Measurements from ENCODE around the gene PAPOLG. TPM values are rescaled to one million over a fixed set of nuclear protein-coding genes. Genes with fewer than 3 reads are reported as not detected.

The PAPOLG gene
- total and polyA plus RNA-seq, 4 experiments from 2014 or later: 9.4 to 40.3 (median 28.8) TPM

GRCh38 chr2:60742419-60742818 lies 13.6 kb upstream of the PAPOLG start:
- no peaks in the 10 kb centered on the region for H3K27me3 ChIP-seq (ENCODE audit: insufficient read depth, low read length)
- H3K4me1 ChIP-seq (ENCODE audit: insufficient read depth, low read length): peaks cover 12% of the 10 kb centered on the region
- POLR2A ChIA-PET (ENCODE audit: partially characterized antibody): no interaction called here
- CTCF ChIA-PET (ENCODE audit: partially characterized antibody): interaction anchor here (0.9 kb wide), 1 partner anchor 13 kb away, joined by 3 read pairs; the partner anchor contains the start of gene PAPOLG
- no peaks in the 10 kb centered on the region for H3K9me3 ChIP-seq (ENCODE audit: control insufficient read depth in 1 of 2, low read length in 2 of 2)
- no peaks in the 10 kb centered on the region for H3K36me3 ChIP-seq (ENCODE audit: insufficient read depth, low read length)
- Mint-ChIP-seq H3K27ac (no peak overlapping the region), H3K36me3 (peaks cover 0 to 7% of the 10 kb centered on the region in 2 donors), H3K4me1 (peaks cover 7 to 23% (median 13%) of the 10 kb centered on the region in 4 donors), H3K9me3 (peaks cover 0 to 4% (median 0%) of the 10 kb centered on the region in 8 donors), H3K4me3 (no peak overlapping the region), H3K27me3 (peaks cover 12 to 13% of the 10 kb centered on the region in 2 donors)
- H3K4me3 ChIP-seq (ENCODE audit: low read length in 2 of 2): no peak overlapping the region
- no peak overlapping the region for H3K27ac ChIP-seq (ENCODE audit: low read depth, low read length)
- intact Hi-C loops (cut with micrococcal nuclease): no loop called here
- no peak for DNase-seq

GRCh38 chr2:60745330-60745729 lies 10.7 kb upstream of the PAPOLG start:
- ChIA-PET POLR2A (ENCODE audit: partially characterized antibody) (interaction anchor here (1.5 kb wide), 1 partner anchor 11 kb away, joined by 5 read pairs; the partner anchor contains the start of gene PAPOLG), CTCF (ENCODE audit: partially characterized antibody) (interaction anchor here (1.0 kb wide), 1 partner anchor 38 kb away, joined by 3 read pairs; no protein-coding TSS in a partner anchor)
- Mint-ChIP-seq H3K4me3 (peak overlapping the region in 1 of 8 donors; percentile 43), H3K27ac (no peak overlapping the region), H3K9me3 (no peaks in the 10 kb centered on the region), H3K36me3 (no peaks in the 10 kb centered on the region), H3K4me1 (peaks cover 7 to 23% (median 13%) of the 10 kb centered on the region in 4 donors), H3K27me3 (peaks cover 0 to 7% of the 10 kb centered on the region in 2 donors)
- H3K27me3 ChIP-seq (ENCODE audit: insufficient read depth, low read length): no peaks in the 10 kb centered on the region
- intact Hi-C loops (cut with micrococcal nuclease): no loop called here
- DNase-seq: no peak
- no peaks in the 10 kb centered on the region for H3K36me3 ChIP-seq (ENCODE audit: insufficient read depth, low read length)
- H3K9me3 ChIP-seq (ENCODE audit: control insufficient read depth in 1 of 2, low read length in 2 of 2): no peaks in the 10 kb centered on the region
- peaks cover 12% of the 10 kb centered on the region for H3K4me1 ChIP-seq (ENCODE audit: insufficient read depth, low read length)
- H3K27ac ChIP-seq (ENCODE audit: low read depth, low read length): no peak overlapping the region
- no peak overlapping the region for H3K4me3 ChIP-seq (ENCODE audit: low read length in 2 of 2)

- CTCF ChIA-PET (ENCODE audit: partially characterized antibody): interaction anchor here (1.0 kb wide), 1 partner anchor 38 kb away, joined by 3 read pairs; no protein-coding TSS in a partner anchor
- H3K27ac ChIP-seq (ENCODE audit: low read depth, low read length): no peak overlapping the region
- POLR2A ChIA-PET (ENCODE audit: partially characterized antibody): interaction anchor here (0.6 kb wide), 1 partner anchor 10 kb away, joined by 4 read pairs; no protein-coding TSS in a partner anchor
- peak overlapping the region in 2 of 8 donors; percentile 25 to 43 for H3K4me3 Mint-ChIP-seq
- no peaks in the 10 kb centered on the region for H3K36me3 ChIP-seq (ENCODE audit: insufficient read depth, low read length)
- no peak for DNase-seq
- H3K4me1 ChIP-seq (ENCODE audit: insufficient read depth, low read length): peaks cover 12% of the 10 kb centered on the region
- H3K27me3 Mint-ChIP-seq: peaks cover 0 to 7% of the 10 kb centered on the region in 2 donors
- H3K9me3 ChIP-seq (ENCODE audit: control insufficient read depth in 1 of 2, low read length in 2 of 2): no peaks in the 10 kb centered on the region
- H3K4me3 ChIP-seq (ENCODE audit: low read length in 2 of 2): no peak overlapping the region
- H3K4me1 Mint-ChIP-seq: peaks cover 7 to 23% (median 13%) of the 10 kb centered on the region in 4 donors
- H3K27me3 ChIP-seq (ENCODE audit: insufficient read depth, low read length): no peaks in the 10 kb centered on the region
- no peak overlapping the region for H3K27ac Mint-ChIP-seq
- no peaks in the 10 kb centered on the region for H3K36me3 Mint-ChIP-seq
- H3K9me3 Mint-ChIP-seq: no peaks in the 10 kb centered on the region
- intact Hi-C loops (cut with micrococcal nuclease): no loop called here
Measured at GRCh38 chr2:60745761-60746160, 10.3 kb upstream of the PAPOLG start.

GRCh38 chr2:60746318-60746717 lies 9.8 kb upstream of the PAPOLG start:
- H3K4me1 Mint-ChIP-seq: peaks cover 7 to 23% (median 13%) of the 10 kb centered on the region in 4 donors
- ChIA-PET CTCF (ENCODE audit: partially characterized antibody) (no interaction called here), POLR2A (ENCODE audit: partially characterized antibody) (interaction anchor here (0.6 kb wide), 1 partner anchor 9 kb away, joined by 4 read pairs; no protein-coding TSS in a partner anchor)
- H3K36me3 ChIP-seq (ENCODE audit: insufficient read depth, low read length): no peaks in the 10 kb centered on the region
- peaks cover 0 to 8% of the 10 kb centered on the region in 2 donors for H3K27me3 Mint-ChIP-seq
- H3K9me3 ChIP-seq (ENCODE audit: control insufficient read depth in 1 of 2, low read length in 2 of 2): no peaks in the 10 kb centered on the region
- no peak for DNase-seq
- H3K36me3 Mint-ChIP-seq: no peaks in the 10 kb centered on the region
- H3K4me1 ChIP-seq (ENCODE audit: insufficient read depth, low read length): peaks cover 12% of the 10 kb centered on the region
- no peak overlapping the region for H3K4me3 ChIP-seq (ENCODE audit: low read length in 2 of 2)
- peak overlapping the region in 1 of 7 donors; percentile 15 for H3K27ac Mint-ChIP-seq
- no peak overlapping the region for H3K27ac ChIP-seq (ENCODE audit: low read depth, low read length)
- intact Hi-C loops (cut with micrococcal nuclease): no loop called here
- no peaks in the 10 kb centered on the region for H3K27me3 ChIP-seq (ENCODE audit: insufficient read depth, low read length)
- no peaks in the 10 kb centered on the region for H3K9me3 Mint-ChIP-seq
- no peak overlapping the region for H3K4me3 Mint-ChIP-seq

- intact Hi-C loops (cut with micrococcal nuclease): loop anchor here (5.0 kb wide), 2 partner anchors 418 to 1438 kb away; partner anchors contain the start of gene B3GNT2
- H3K27ac ChIP-seq (ENCODE audit: low read depth, low read length): no peak overlapping the region
- Mint-ChIP-seq H3K4me1 (peaks cover 33 to 68% (median 47%) of the 10 kb centered on the region in 4 donors), H3K4me3 (no peak overlapping the region), H3K36me3 (peaks cover 31 to 57% of the 10 kb centered on the region in 2 donors), H3K9me3 (no peaks in the 10 kb centered on the region), H3K27me3 (no peaks in the 10 kb centered on the region), H3K27ac (no peak overlapping the region)
- no peaks in the 10 kb centered on the region for H3K27me3 ChIP-seq (ENCODE audit: insufficient read depth, low read length)
- no peak overlapping the region for H3K4me3 ChIP-seq (ENCODE audit: low read length in 2 of 2)
- ChIA-PET POLR2A (ENCODE audit: partially characterized antibody) (interaction anchor here (1.2 kb wide), 1 partner anchor 123 kb away, joined by 4 read pairs; no protein-coding TSS in a partner anchor), CTCF (ENCODE audit: partially characterized antibody) (interaction anchor here (1.2 to 1.3 kb wide), 3 partner anchors 16 to 52 kb away, joined by 3 to 5 read pairs (median 3); no protein-coding TSS in a partner anchor)
- H3K36me3 ChIP-seq (ENCODE audit: insufficient read depth, low read length): peaks cover 32% of the 10 kb centered on the region
- no peak for DNase-seq
- no peaks in the 10 kb centered on the region for H3K9me3 ChIP-seq (ENCODE audit: control insufficient read depth in 1 of 2, low read length in 2 of 2)
- H3K4me1 ChIP-seq (ENCODE audit: insufficient read depth, low read length): peaks cover 36% of the 10 kb centered on the region
Measured at GRCh38 chr2:60759654-60760053, 3.6 kb downstream of the PAPOLG start.

GRCh38 chr2:60764736-60765534 lies 8.9 kb downstream of the PAPOLG start:
- Mint-ChIP-seq H3K4me3 (no peak overlapping the region), H3K27ac (peak overlapping the region in 2 of 7 donors; percentile 79 to 84)

GRCh38 chr2:60766283-60766682 lies 10.2 kb downstream of the PAPOLG start:
- Histone ChIP-seq H3K4me1 (ENCODE audit: insufficient read depth, low read length) (no peaks in the 10 kb centered on the region), H3K27me3 (ENCODE audit: insufficient read depth, low read length) (no peaks in the 10 kb centered on the region), H3K9me3 (ENCODE audit: control insufficient read depth in 1 of 2, low read length in 2 of 2) (no peaks in the 10 kb centered on the region), H3K4me3 (ENCODE audit: low read length in 2 of 2) (no peak overlapping the region), H3K36me3 (ENCODE audit: insufficient read depth, low read length) (peaks cover 47% of the 10 kb centered on the region), H3K27ac (ENCODE audit: low read depth, low read length) (no peak overlapping the region)
- no peak overlapping the region for H3K4me3 Mint-ChIP-seq
- ChIA-PET CTCF (ENCODE audit: partially characterized antibody) (interaction anchor here (1.2 kb wide), 1 partner anchor 232 kb away, joined by 4 read pairs; no protein-coding TSS in a partner anchor), POLR2A (ENCODE audit: partially characterized antibody) (interaction anchor here (1.5 kb wide), 1 partner anchor 10 kb away, joined by 7 read pairs; the partner anchor contains the start of gene PAPOLG)
- peaks cover 55 to 73% of the 10 kb centered on the region in 2 donors for H3K36me3 Mint-ChIP-seq
- H3K4me1 Mint-ChIP-seq: peaks cover 16 to 38% (median 30%) of the 10 kb centered on the region in 4 donors
- no peaks in the 10 kb centered on the region for H3K9me3 Mint-ChIP-seq
- H3K27me3 Mint-ChIP-seq: no peaks in the 10 kb centered on the region
- intact Hi-C loops (cut with micrococcal nuclease): no loop called here
- DNase-seq: no peak
- H3K27ac Mint-ChIP-seq: peak overlapping the region in 3 of 7 donors; percentile 37 to 61 (median 40)

More at GRCh38 chr2:60764736-60765534, 8.9 kb downstream of the PAPOLG start:
- no peak for DNase-seq
- intact Hi-C loops (cut with micrococcal nuclease): no loop called here
- Histone ChIP-seq H3K4me1 (ENCODE audit: insufficient read depth, low read length) (no peaks in the 10 kb centered on the region), H3K9me3 (ENCODE audit: control insufficient read depth in 1 of 2, low read length in 2 of 2) (no peaks in the 10 kb centered on the region), H3K4me3 (ENCODE audit: low read length in 2 of 2) (no peak overlapping the region), H3K36me3 (ENCODE audit: insufficient read depth, low read length) (peaks cover 56% of the 10 kb centered on the region), H3K27me3 (ENCODE audit: insufficient read depth, low read length) (no peaks in the 10 kb centered on the region), H3K27ac (ENCODE audit: low read depth, low read length) (no peak overlapping the region)
- Mint-ChIP-seq H3K4me1 (peaks cover 23 to 48% (median 39%) of the 10 kb centered on the region in 4 donors), H3K9me3 (no peaks in the 10 kb centered on the region), H3K36me3 (peaks cover 58 to 78% of the 10 kb centered on the region in 2 donors), H3K27me3 (no peaks in the 10 kb centered on the region)
- ChIA-PET POLR2A (ENCODE audit: partially characterized antibody) (interaction anchor here (1.0 to 1.5 kb wide), 2 partner anchors 9 kb away, joined by 3 to 7 read pairs; partner anchors contain the start of gene PAPOLG), CTCF (ENCODE audit: partially characterized antibody) (interaction anchor here (0.6 to 1.2 kb wide), 4 partner anchors 9 to 233 kb away, joined by 3 to 4 read pairs (median 3); partner anchors contain the start of gene PAPOLG)
